ENCODE measurements around the gene RTN4RL1.

The RTN4RL1 gene

GRCh38 chr17:2047590-2047989, 22.5 kb upstream of the RTN4RL1 start:
- no peak for DNase-seq (ENCODE audit: low spot score)

GRCh38 chr17:2044263-2044894, 19.2 kb upstream of the RTN4RL1 start:
- DNase-seq (ENCODE audit: low spot score): no peak

GRCh38 chr17:2043785-2044184, 18.7 kb upstream of the RTN4RL1 start:
- DNase-seq (ENCODE audit: low spot score): no peak

GRCh38 chr17:2042933-2043332, 17.8 kb upstream of the RTN4RL1 start:
- DNase-seq (ENCODE audit: low spot score): no peak

GRCh38 chr17:2042390-2042847, 17.3 kb upstream of the RTN4RL1 start:
- no peak for DNase-seq (ENCODE audit: low spot score)

GRCh38 chr17:2041561-2042389, 16.6 kb upstream of the RTN4RL1 start, which contains the start of gene OVCA2:
OVCA2 (plus strand) TSS chr17:2042022; CDS start chr17:2042048, 26 bp downstream.
- peak; percentile 100 for DNase-seq (ENCODE audit: low spot score)

- no peak for DNase-seq (ENCODE audit: low spot score)
These were observed 15.9 kb upstream of the RTN4RL1 start for GRCh38 chr17:2040942-2041560.

- DNase-seq (ENCODE audit: low spot score): no peak
These were observed 15.2 kb upstream of the RTN4RL1 start for GRCh38 chr17:2040219-2040827.

GRCh38 chr17:2037155-2037554, 12.0 kb upstream of the RTN4RL1 start:
- no peak for DNase-seq (ENCODE audit: low spot score)

GRCh38 chr17:2035541-2036488, 10.7 kb upstream of the RTN4RL1 start:
- no peak for DNase-seq (ENCODE audit: low spot score)

- DNase-seq (ENCODE audit: low spot score): no peak
These were observed 9.8 kb upstream of the RTN4RL1 start for GRCh38 chr17:2034806-2035540.

GRCh38 chr17:2034157-2034556, 9.0 kb upstream of the RTN4RL1 start:
- DNase-seq (ENCODE audit: low spot score): no peak

- no peak for DNase-seq (ENCODE audit: low spot score)
These were observed 8.0 kb upstream of the RTN4RL1 start for GRCh38 chr17:2033153-2033552.

- DNase-seq (ENCODE audit: low spot score): no peak
These were observed 5.6 kb upstream of the RTN4RL1 start for GRCh38 chr17:2030779-2031163.

- DNase-seq (ENCODE audit: low spot score): peak; percentile 97
These were observed 5.0 kb upstream of the RTN4RL1 start, which contains the start of gene DPH1 for GRCh38 chr17:2029911-2030778. DPH1 (plus strand) TSS chr17:2030153; CDS start chr17:2030170, 17 bp downstream.

- DNase-seq (ENCODE audit: low spot score): no peak
These were observed 3.6 kb upstream of the RTN4RL1 start for GRCh38 chr17:2028737-2029136.

- DNase-seq (ENCODE audit: low spot score): no peak
These were observed 3.1 kb upstream of the RTN4RL1 start for GRCh38 chr17:2028234-2028614.

- DNase-seq (ENCODE audit: low spot score): no peak
These were observed 2.5 kb upstream of the RTN4RL1 start for GRCh38 chr17:2027528-2028233.

Measured in ecto neural progenitor cell (in vitro differentiated cells).